IMR-90 (cell line): ENCODE data around the gene ICAM2. TPM values are rescaled to one million over a fixed set of nuclear protein-coding genes. Genes with fewer than 3 reads are reported as not detected.
A peak's percentile ranks its signal among the peaks of the same experiment; 100 is the strongest.

Experiments
- ATAC-seq: fragments of 200-7000 bp; cut with Tn5 transposase; 2 replicates; pipeline ENCODE4 v1.9.1; 2020; ENCODE audit warnings: low read depth, mild to moderate bottlenecking, moderate library complexity
- BruUV-seq: library from RNA; stranded (reverse); fragments of 400-500 nt; replicated peaks from 2 replicates; lab custom pipeline; 2021; lab: Mats Ljungman, UMichigan
- CTCF ChIA-PET: fragments of 300-600 bp; formaldehyde crosslinking; extraction: SDS; loops from one replicate; lab custom pipeline; 2021; ENCODE audit warnings: antibody characterized with exemption; lab: Yijun Ruan, JAX
- POLR2A ChIA-PET: fragments of 300-600 bp; sonication (Branson Sonifier 250); formaldehyde crosslinking; loops from one replicate; lab custom pipeline; 2022; ENCODE audit warnings: antibody characterized with exemption; ENCODE audit not compliant: unreplicated experiment; lab: Charles Lee
- DNase-seq: peaks from one replicate; pipeline ENCODE4 v3.0.0; 2013
- H2AFZ ChIP-seq: replicated peaks from 2 replicates; pipeline ENCODE3; 2013; ENCODE audit warnings: low read length, mild to moderate bottlenecking; ENCODE audit not compliant: poor library complexity
- H2AK5ac ChIP-seq: 2 replicates; pipeline ENCODE4 v1.6.1; 2013; ENCODE audit warnings: low read depth, low read length, inconsistent platforms
- H2AK9ac ChIP-seq: replicated peaks from 2 replicates; pipeline ENCODE3; 2013; ENCODE audit warnings: mild to moderate bottlenecking, low read depth, low read length, moderate library complexity; ENCODE audit not compliant: poor library complexity
- H2BK120ac ChIP-seq: 2 replicates; pipeline ENCODE4 v1.6.1; 2013; ENCODE audit warnings: low read depth, low read length, inconsistent platforms
- H2BK15ac ChIP-seq: 3 replicates; pipeline ENCODE4 v1.6.1; 2013; ENCODE audit warnings: low read depth, low read length, inconsistent platforms
- H2BK20ac ChIP-seq: 2 replicates; pipeline ENCODE4 v1.6.1; 2013; ENCODE audit warnings: low read depth, mild to moderate bottlenecking, inconsistent platforms, low read length, moderate library complexity
- H2BK5ac ChIP-seq: 2 replicates; pipeline ENCODE4 v1.6.1; 2013; ENCODE audit warnings: mild to moderate bottlenecking, low read depth, low read length, inconsistent platforms; ENCODE audit not compliant: poor library complexity, severe bottlenecking
- H3K14ac ChIP-seq: replicated peaks from 2 replicates; pipeline ENCODE4 v1.6.1; 2013; ENCODE audit warnings: low read depth, low read length, inconsistent platforms
- H3K18ac ChIP-seq: 2 replicates; pipeline ENCODE4 v1.6.1; 2013; ENCODE audit warnings: low read depth, low read length, control low read depth
- H3K23ac ChIP-seq: 2 replicates; pipeline ENCODE4 v1.6.1; 2013; ENCODE audit warnings: low read depth, low read length, inconsistent platforms
- H3K27ac ChIP-seq: 2 replicates; pipeline ENCODE4 v1.5.1; 2013; ENCODE audit warnings: mild to moderate bottlenecking, control low read depth, low read length; ENCODE audit not compliant: insufficient read depth
- H3K27me3 ChIP-seq: 2 replicates; pipeline ENCODE4 v1.6.1; 2013; ENCODE audit warnings: low read length; ENCODE audit not compliant: control insufficient read depth, insufficient read depth
- H3K36me3 ChIP-seq: 2 replicates; pipeline ENCODE4 v1.6.1; 2013; ENCODE audit warnings: low read length, mixed read lengths; ENCODE audit not compliant: control insufficient read depth, insufficient read depth
- H3K4ac ChIP-seq: 2 replicates; pipeline ENCODE4 v1.6.1; 2013; ENCODE audit warnings: low read depth, low read length, inconsistent platforms
- H3K4me1 ChIP-seq: 2 replicates; pipeline ENCODE4 v1.6.1; 2013; ENCODE audit warnings: low read length, mixed read lengths; ENCODE audit not compliant: control insufficient read depth, insufficient read depth
- H3K4me2 ChIP-seq: 2 replicates; pipeline ENCODE4 v1.6.1; 2013; ENCODE audit warnings: low read depth, mild to moderate bottlenecking, control low read depth, low read length, moderate library complexity
- H3K4me3 ChIP-seq: 2 replicates; pipeline ENCODE4 v1.5.1; 2013; ENCODE audit warnings: low read depth, mild to moderate bottlenecking, control low read depth, low read length, moderate library complexity; ENCODE audit not compliant: insufficient read depth
- H3K56ac ChIP-seq: 2 replicates; pipeline ENCODE4 v1.6.1; 2013; ENCODE audit warnings: low read length, inconsistent platforms; ENCODE audit not compliant: insufficient read depth; ENCODE audit errors: extremely low read depth
- H3K79me1 ChIP-seq, 2 experiments: 2 replicates each; pipeline ENCODE4 v1.6.1; 2013; ENCODE audit warnings: low read length in 2 of 2, inconsistent platforms in 1 of 2, low read depth in 1 of 2
- H3K9ac ChIP-seq: 2 replicates; pipeline ENCODE4 v1.6.1; 2013; ENCODE audit warnings: low read depth, low read length, control low read depth
- H3K9me1 ChIP-seq: 2 replicates; pipeline ENCODE4 v1.6.1; 2013; ENCODE audit warnings: low read length, inconsistent platforms; ENCODE audit not compliant: insufficient read depth
- H3K9me3 ChIP-seq: 2 replicates; pipeline ENCODE4 v1.6.1; 2013; ENCODE audit warnings: low read length; ENCODE audit not compliant: control insufficient read depth, insufficient read depth
- H4K20me1 ChIP-seq: 2 replicates; pipeline ENCODE4 v1.6.1; 2013; ENCODE audit warnings: low read length, inconsistent platforms; ENCODE audit not compliant: insufficient read depth
- H4K5ac ChIP-seq: 2 replicates; pipeline ENCODE4 v1.6.1; 2013; ENCODE audit warnings: mild to moderate bottlenecking, low read depth, low read length, control low read depth
- H4K8ac ChIP-seq, 2 experiments: 2 replicates each; pipeline ENCODE4 v1.6.1; 2013; ENCODE audit warnings: low read depth in 2 of 2, low read length in 2 of 2, control low read depth in 1 of 2, inconsistent platforms in 1 of 2
- H4K91ac ChIP-seq: 2 replicates; pipeline ENCODE4 v1.6.1; 2013; ENCODE audit warnings: low read depth, low read length, inconsistent platforms; ENCODE audit not compliant: insufficient read depth
- BHLHE40 ChIP-seq: fragments of 150-350 bp; IDR thresholded peaks from 2 replicates; pipeline ENCODE4 v1.6.1; 2016; ENCODE audit warnings: mild to moderate bottlenecking, low read depth, low read length
- CHD1 ChIP-seq: IDR thresholded peaks from 2 replicates; pipeline ENCODE4 v1.6.1; 2012; ENCODE audit warnings: low read depth, low read length, improper control_type of control experiment
- WGBS, 2 experiments: methylation state at CpG; one replicate each; pipeline versions ENCODE4 v1.1.5 to v1.1.7; 2013; ENCODE audit warnings: missing lambda C conversion rate in 2 of 2; ENCODE audit not compliant: insufficient read length in 1 of 2; ENCODE audit errors: extremely low coverage in 2 of 2; 5-methylcytosine and 5-hydroxymethylcytosine counted together
- dilution Hi-C: fragments of 300-500 bp; cut with HindIII; formaldehyde crosslinking; loops from one replicate; pipeline ENCODE4 v1.14.3; 2018; ENCODE audit warnings: low sequenced_read_pairs; ENCODE audit not compliant: unreplicated experiment
- in situ Hi-C: fragments of 300-500 bp; cut with MboI; formaldehyde crosslinking; loops from 3 replicates; pipeline ENCODE4 v1.14.3; 2019; ENCODE audit warnings: low sequenced_read_pairs, inconsistent platforms, mixed read lengths
- intact Hi-C: fragments of 100-400 bp; cut with micrococcal nuclease; formaldehyde crosslinking; loops from 2 replicates; pipeline ENCODE4 v1.10.0; 2022
- polyA plus RNA-seq, 3 experiments: library from polyadenylated mRNA; depleted of rRNA; stranded (reverse); fragments of >200 nt; gene quantifications; 2 replicates each; pipeline ENCODE4 v1.2.3, GENCODE V29; 2012; ENCODE audit warnings: low replicate concordance in 1 of 3
- total RNA-seq: library from RNA; depleted of rRNA; stranded (reverse); fragments of >200 nt; gene quantifications from 2 replicates; pipeline ENCODE4 v1.2.3, GENCODE V29; 2012

The ICAM2 gene
- total and polyA plus RNA-seq, 2 of the 4 experiments (the other 2 are of a cell fraction): 0.12 TPM; not detected in 1

GRCh38 chr17:64024781-64025731 lies 4.6 kb upstream of the ICAM2 start:
- no peak overlapping the region for H3K4me3 ChIP-seq
- dilution Hi-C loops (no loop called here), intact Hi-C loops (loop anchor here (1.0 kb wide), 1 partner anchor 106 kb away; no protein-coding TSS in a partner anchor), in situ Hi-C loops (loop anchor here (10.0 kb wide), 2 partner anchors 110 to 260 kb away; partner anchors contain the start of genes CSHL1 and GH1)
- DNase-seq: peak; percentile 37
- 60% methylated on average over 1 of the region's 19 CpGs; no CpG with 5 or more reads in 1 of the 2 experiments for WGBS, 2 experiments
- H3K79me1 ChIP-seq: no peaks in the 10 kb centered on the region
- ChIA-PET POLR2A (no interaction called here), CTCF (interaction anchor here (0.6 to 2.6 kb wide), 5 partner anchors 14 to 257 kb away, joined by 3 to 21 read pairs (median 8); partner anchors contain the start of gene GH1)
- H4K91ac ChIP-seq: no peak overlapping the region
- H2BK20ac ChIP-seq: no peak overlapping the region
- H2AFZ ChIP-seq: no peak overlapping the region
- no peak overlapping the region for H3K27ac ChIP-seq
- H3K9me1 ChIP-seq: no peaks in the 10 kb centered on the region
- H2BK120ac ChIP-seq: no peak overlapping the region
- no peaks in the 10 kb centered on the region for H4K20me1 ChIP-seq
- H3K4ac ChIP-seq: no peak overlapping the region
- no peak overlapping the region for H3K9ac ChIP-seq
- no peaks in the 10 kb centered on the region for H3K9me3 ChIP-seq
- H2AK9ac ChIP-seq: no peak overlapping the region
- TF ChIP-seq BHLHE40: 0 out of 2 replicates have a peak, but pooled peaks have one; percentile 23
- TF ChIP-seq CHD1: no peak
- H3K14ac ChIP-seq: no peak overlapping the region
- no peak overlapping the region for H2BK15ac ChIP-seq
- no peak overlapping the region for H3K18ac ChIP-seq
- peaks cover 4% of the 10 kb centered on the region; the same call in 1 of the 2 replicates for H3K27me3 ChIP-seq
- no peak overlapping the region for H3K56ac ChIP-seq
- no peak overlapping the region for H4K5ac ChIP-seq
- no peak overlapping the region for H4K8ac ChIP-seq
- H2BK5ac ChIP-seq: no peak overlapping the region
- no TSS peak for BruUV-seq
- no peak for ATAC-seq
- H3K36me3 ChIP-seq: no peaks in the 10 kb centered on the region
- no peak overlapping the region for H2AK5ac ChIP-seq
- H3K23ac ChIP-seq: no peak overlapping the region
- 0 out of 2 replicates have a peak, but pooled peaks cover 2% of the 10 kb centered on the region for H3K4me1 ChIP-seq
- no peak overlapping the region for H3K4me2 ChIP-seq
